ENCODE results near the gene MED29. TPM values are rescaled to one million over a fixed set of nuclear protein-coding genes. Genes with fewer than 3 reads are reported as not detected.

Gene MED29
- polyA plus RNA-seq, 2 of the 4 experiments (the other 2 are of a cell fraction), result 47.7 to 57.5 TPM

DNA sequence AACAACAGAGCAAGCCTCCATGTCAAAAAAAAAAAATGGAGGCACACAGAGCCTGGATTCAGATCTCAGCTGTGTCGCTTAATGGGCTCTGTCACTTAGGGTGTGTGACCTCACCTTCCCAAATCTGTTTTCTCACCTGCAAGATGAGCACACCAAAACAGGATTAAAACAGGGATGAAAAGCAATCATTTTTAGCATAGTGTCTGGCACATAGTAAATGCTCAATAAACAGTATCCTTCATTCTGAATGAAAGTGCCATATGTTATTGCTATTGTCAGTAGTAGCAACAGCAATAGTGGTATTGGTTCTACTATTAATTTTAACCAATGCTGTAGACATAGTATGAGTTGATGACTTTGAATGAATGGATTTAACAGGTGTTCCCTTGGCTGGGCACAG lies 25.6 kb upstream of the MED29 start:
- Histone ChIP-seq H3K4me2 (no peak overlapping the region), H3K4me1 (no peaks in the 10 kb centered on the region), H3K4me3 (no peak overlapping the region), H3K27ac (no peak overlapping the region), H3K9me3 (no peaks in the 10 kb centered on the region)
- no peak for TF ChIP-seq ZNF302 (CRISPR knock-in tag; IDR thresholded peaks at IDR 0.05)
- ATAC-seq (no peak), DNase-seq (ENCODE audit: low read depth in 1 of 2, low spot score in 1 of 2) (no peak), FAIRE-seq (peak; percentile 43)
- ChIA-PET POLR2A (interaction anchor here (1.7 kb wide), 1 partner anchor 23 kb away, joined by 8 read pairs; the partner anchor contains the start of gene SAMD4B), CTCF (interaction anchor here (0.9 to 3.3 kb wide), 7 partner anchors 9 to 47 kb away, joined by 3 to 13 read pairs (median 6); partner anchors contain the start of gene PLEKHG2)
- WGBS (ENCODE audit: missing lambda C conversion rate), result 98% methylated on average over 1 of the region's 1 CpG

DNA sequence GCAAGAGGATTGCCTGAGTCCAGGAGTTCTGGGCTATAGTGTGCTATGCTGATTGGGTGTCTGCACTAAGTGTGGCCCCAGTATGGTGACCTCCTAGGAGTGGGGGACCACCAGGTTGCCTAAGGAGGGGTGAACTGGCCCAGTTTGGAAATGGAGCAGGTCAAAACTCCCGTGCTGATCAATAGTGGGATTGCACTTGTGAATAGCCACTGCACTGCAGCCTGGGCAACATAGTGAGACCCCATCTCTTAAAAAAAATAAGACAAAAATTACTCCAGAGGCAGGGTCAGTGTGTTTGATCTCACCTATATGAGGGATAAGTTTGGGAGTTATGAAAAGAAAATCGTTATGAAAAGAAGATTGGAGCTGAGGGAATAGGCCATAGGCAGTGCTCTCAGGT lies 22.0 kb upstream of the MED29 start:
- TF ChIP-seq USF2 (IDR thresholded peaks at IDR 0.05) (no peak), FOXS1 (CRISPR knock-in tag; IDR thresholded peaks at IDR 0.05) (no peak), CBX8 (IDR thresholded peaks at IDR 0.05) (no peak), NFE2L2 (conservative IDR thresholded peaks at IDR 0.05; ENCODE audit: low read length) (no peak), POLR2A (IDR thresholded peaks at IDR 0.05; ENCODE audit: low read length) (no peak), GATA3 (IDR thresholded peaks at IDR 0.05; ENCODE audit: borderline replicate concordance) (no peak), NPAS2 (CRISPR knock-in tag; IDR thresholded peaks at IDR 0.05; ENCODE audit: borderline replicate concordance) (no peak), NR3C1 (IDR thresholded peaks at IDR 0.05) (no peak), HES2 (IDR thresholded peaks at IDR 0.05) (no peak), HOXA7 (CRISPR knock-in tag; IDR thresholded peaks at IDR 0.05) (no peak), ZC3H11A (IDR thresholded peaks at IDR 0.05) (no peak), JUNB (IDR thresholded peaks at IDR 0.05) (no peak), HOXB5 (CRISPR knock-in tag; IDR thresholded peaks at IDR 0.05) (no peak), FOSL2 (IDR thresholded peaks at IDR 0.05) (no peak), FOSL2 (CRISPR knock-in tag; IDR thresholded peaks at IDR 0.05) (no peak), RCOR1 (IDR thresholded peaks at IDR 0.05; ENCODE audit: low read depth, low read length) (no peak), RAD21 (conservative IDR thresholded peaks at IDR 0.05 in 1 of 2, IDR thresholded peaks at IDR 0.05 in 1 of 2) (no peak), HEYL (CRISPR knock-in tag; IDR thresholded peaks at IDR 0.05) (no peak)
- TF ChIP-seq, protein P1, sequence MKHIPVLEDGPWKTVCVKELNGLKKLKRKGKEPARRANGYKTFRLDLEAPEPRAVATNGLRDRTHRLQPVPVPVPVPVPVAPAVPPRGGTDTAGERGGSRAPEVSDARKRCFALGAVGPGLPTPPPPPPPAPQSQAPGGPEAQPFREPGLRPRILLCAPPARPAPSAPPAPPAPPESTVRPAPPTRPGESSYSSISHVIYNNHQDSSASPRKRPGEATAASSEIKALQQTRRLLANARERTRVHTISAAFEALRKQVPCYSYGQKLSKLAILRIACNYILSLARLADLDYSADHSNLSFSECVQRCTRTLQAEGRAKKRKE (CRISPR knock-in tag; IDR thresholded peaks at IDR 0.05; ENCODE audit: low read depth), result no peak
- WGBS (ENCODE audit: missing lambda C conversion rate), result 62% methylated on average over 2 of the region's 2 CpGs
- no peak for FAIRE-seq
- H3K27ac ChIP-seq, result no peak overlapping the region
- H3K4me1 ChIP-seq, result no peaks in the 10 kb centered on the region
- POLR2A ChIA-PET, result no interaction called here
- CTCF ChIA-PET, result interaction anchor here (0.6 to 3.3 kb wide), 13 partner anchors 9 to 966 kb away, joined by 3 to 13 read pairs (median 4); partner anchors contain the start of genes FAM98C, MED29, PAF1 and PLEKHG2
- no peak overlapping the region for H3K4me3 ChIP-seq
- no peak for DNase-seq (ENCODE audit: low read depth in 1 of 2, low spot score in 1 of 2)
- ATAC-seq, result no peak
- H3K9me3 ChIP-seq, result no peaks in the 10 kb centered on the region
- no peak overlapping the region for H3K4me2 ChIP-seq

- Histone ChIP-seq H3K4me1 (no peaks in the 10 kb centered on the region), H3K4me3 (no peak overlapping the region), H3K27ac (no peak overlapping the region), H3K9me3 (no peaks in the 10 kb centered on the region), H3K4me2 (no peak overlapping the region)
- POLR2A ChIA-PET, result interaction anchor here (1.2 kb wide), 1 partner anchor 21 kb away, joined by 3 read pairs; the partner anchor contains the start of gene MED29
- ATAC-seq (no peak), FAIRE-seq (peak; percentile 54), DNase-seq (ENCODE audit: low read depth in 1 of 2, low spot score in 1 of 2) (no peak)
- TF ChIP-seq FOSL2 (IDR thresholded peaks at IDR 0.05) (no peak), FOSL2 (CRISPR knock-in tag; IDR thresholded peaks at IDR 0.05) (no peak), CTCF (IDR thresholded peaks at IDR 0.05) (no peak), CBX8 (IDR thresholded peaks at IDR 0.05) (no peak), CHD4 (IDR thresholded peaks at IDR 0.05; ENCODE audit: borderline replicate concordance) (no peak), MAZ (IDR thresholded peaks at IDR 0.05; ENCODE audit: borderline replicate concordance, low read depth, low read length) (no peak), CHD2 (IDR thresholded peaks at IDR 0.05; ENCODE audit: low read length, partially characterized antibody) (no peak), BHLHE40 (IDR thresholded peaks at IDR 0.05; ENCODE audit: low read depth, low read length) (no peak), BCL3 (IDR thresholded peaks at IDR 0.05) (no peak), PBX3 (IDR thresholded peaks at IDR 0.05) (no peak)
- CTCF ChIA-PET, result interaction anchor here (0.9 to 3.2 kb wide), 10 partner anchors 9 to 74 kb away, joined by 3 to 10 read pairs (median 3); partner anchors contain the start of genes PLEKHG2 and SAMD4B
- 89% methylated on average over 5 of the region's 5 CpGs for WGBS (ENCODE audit: missing lambda C conversion rate)
These were observed 20.4 kb upstream of the MED29 start for GRCh38 chr19:39370735-39371134.
